Activated naive CD4-positive, alpha-beta T cell treated with anti-CD3 and anti-CD28 coated beads, Interleukin-2, amount 50 U/mL, for 16 hours (primary cell): Measurements from ENCODE around the gene OR4C15.

Experiments used
- DNase-seq: peaks from one replicate; pipeline ENCODE4 v3.0.0-alpha.2; 2020

OR4C15 gene

DNA sequence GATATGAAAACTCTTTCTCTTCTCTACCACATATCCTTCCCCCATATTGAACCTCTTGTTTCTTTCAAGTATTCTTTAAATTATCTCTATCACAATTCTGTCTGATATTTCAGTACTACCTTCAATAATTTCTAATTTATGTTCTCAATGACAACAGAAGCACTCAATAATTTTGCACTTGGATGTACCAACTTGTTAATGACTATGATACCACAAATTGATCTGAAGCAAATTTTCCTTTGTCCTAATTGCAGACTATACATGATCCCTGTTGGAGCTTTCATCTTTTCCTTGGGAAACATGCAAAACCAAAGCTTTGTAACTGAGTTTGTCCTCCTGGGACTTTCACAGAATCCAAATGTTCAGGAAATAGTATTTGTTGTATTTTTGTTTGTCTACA is at the start of gene OR4C15:
Gene OR4C15, plus strand, starts transcription at position 301 of the 400 bp plus-strand sequence. Its CDS starts 0 bp downstream, at position 301.
- no peak for DNase-seq

DNA sequence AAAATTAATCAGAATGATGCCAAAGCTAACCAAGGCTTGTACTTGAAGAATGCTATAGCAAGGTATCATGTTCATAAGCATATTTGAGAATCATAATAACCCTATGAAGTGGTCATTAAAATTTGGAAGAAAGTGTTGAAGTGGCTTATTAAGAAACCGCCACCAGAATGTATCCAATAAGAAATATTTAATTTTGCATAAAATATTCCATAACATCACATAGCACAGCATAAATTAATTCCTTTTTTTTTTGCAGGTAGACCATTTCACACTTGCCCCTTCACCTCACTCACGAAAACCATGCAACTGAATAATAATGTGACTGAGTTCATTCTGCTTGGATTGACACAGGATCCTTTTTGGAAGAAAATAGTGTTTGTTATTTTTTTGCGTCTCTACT is 17.6 kb downstream of the OR4C15 start, which contains the start of gene OR4C16:
Gene OR4C16, plus strand, starts transcription at position 301 of the 400 bp plus-strand sequence. Its CDS starts 0 bp downstream, at position 301.
- no peak for DNase-seq

GRCh38 chr11:55572548-55572947 is 18.3 kb downstream of the OR4C15 start:
- DNase-seq: no peak
